HG03558 (cell line): ENCODE data around the gene GULP1.

ENCODE experiments used
- ATAC-seq: cut with Tn5 transposase; IDR thresholded peaks from one replicate; pipeline ENCODE4 v1.9.1; 2021; ENCODE audit warnings: moderate number of reproducible peaks; ENCODE audit not compliant: unreplicated experiment; ENCODE audit errors: extremely low read depth

The GULP1 gene

DNA sequence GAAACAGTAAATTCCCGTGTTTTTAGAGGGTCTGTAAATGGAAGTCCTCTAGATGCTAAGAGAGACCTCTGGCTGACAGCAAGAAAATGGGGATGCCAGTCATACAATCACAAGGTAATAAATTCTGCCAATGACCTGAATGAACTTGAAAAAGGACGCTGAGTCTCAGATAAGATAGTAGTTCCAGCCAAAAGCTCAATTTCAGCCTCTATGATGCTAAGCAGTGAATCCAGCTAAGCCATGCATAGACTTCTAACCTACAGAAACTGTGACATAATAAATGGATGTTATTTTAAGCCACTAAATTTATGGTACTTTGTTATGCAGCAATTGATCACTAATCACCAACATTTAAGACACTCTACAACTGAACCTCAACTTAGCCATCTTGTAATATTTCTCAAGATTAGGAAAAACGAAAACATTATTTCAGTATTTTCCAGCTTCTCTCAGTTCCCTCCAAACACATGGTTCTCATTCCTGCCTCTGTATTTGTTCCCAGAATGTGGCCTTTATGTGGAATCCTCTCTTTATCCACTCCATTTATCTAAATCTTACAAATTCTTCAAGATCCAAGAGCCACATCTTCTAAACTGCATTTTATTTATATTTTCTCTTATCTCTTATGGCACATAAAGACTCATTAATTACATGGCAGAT, 331.1 kb downstream of the GULP1 start:
- ATAC-seq = no peak

- no peak for ATAC-seq
Measured at GRCh38 chr2:188623995-188624643, 332.4 kb downstream of the GULP1 start.

DNA sequence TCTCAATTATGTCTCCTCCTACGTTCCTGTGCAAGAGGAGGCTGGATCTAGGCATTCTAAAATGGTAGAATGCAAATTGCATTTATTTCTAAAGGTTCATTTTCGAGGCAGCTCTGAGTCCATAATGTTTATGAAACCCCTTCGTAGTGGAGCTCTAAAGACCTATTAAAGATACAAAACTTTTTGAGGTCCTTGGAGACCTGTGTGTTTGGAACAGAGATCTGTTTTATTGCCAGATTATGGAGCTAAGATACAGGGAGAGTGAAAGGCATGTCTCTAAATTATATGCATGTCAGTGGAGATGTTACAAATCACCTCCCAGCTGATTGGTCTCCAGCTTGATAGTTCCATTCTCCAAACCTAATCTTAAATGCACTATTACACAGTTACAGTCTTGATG, 335.8 kb downstream of the GULP1 start:
- no peak for ATAC-seq

GRCh38 chr2:188628989-188629752, 337.5 kb downstream of the GULP1 start:
- ATAC-seq = no peak

DNA sequence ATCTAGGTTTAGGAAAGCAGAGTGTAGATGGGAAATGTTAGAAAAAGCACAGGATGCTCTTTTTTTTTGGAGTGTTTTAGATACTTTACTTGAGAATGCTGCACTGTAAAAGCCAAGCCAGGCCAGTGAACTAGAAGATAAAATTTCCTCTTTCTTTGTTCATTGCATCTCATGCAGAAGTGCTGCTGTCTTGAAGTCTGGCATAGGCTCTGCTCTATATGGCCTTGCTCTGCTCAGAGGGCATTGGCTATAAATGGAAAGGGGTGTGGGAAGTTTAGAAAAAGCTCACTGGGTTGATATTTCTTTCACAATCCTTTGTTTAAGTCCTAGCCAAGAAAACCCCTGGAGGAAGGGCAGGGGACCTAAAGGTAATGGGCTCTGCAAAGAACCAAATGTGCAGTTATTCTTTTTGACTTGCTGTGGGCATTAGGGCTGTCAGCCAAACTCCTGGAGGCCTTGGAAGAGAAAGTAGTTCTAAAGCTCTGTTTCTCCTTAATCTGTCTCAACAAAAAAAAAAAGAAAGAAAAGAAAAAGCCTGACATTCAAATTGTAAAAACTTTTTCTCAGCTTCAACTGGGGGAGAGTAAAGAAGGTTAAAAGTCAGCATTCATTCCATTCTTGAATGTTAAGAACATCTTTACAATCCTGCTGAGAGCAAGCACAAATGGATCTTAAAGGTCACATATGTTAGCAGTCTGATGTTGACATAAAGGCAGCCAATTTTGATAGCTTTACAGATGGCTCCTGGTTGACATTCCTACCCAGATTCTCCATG, 338.3 kb downstream of the GULP1 start:
- ATAC-seq = no peak

DNA sequence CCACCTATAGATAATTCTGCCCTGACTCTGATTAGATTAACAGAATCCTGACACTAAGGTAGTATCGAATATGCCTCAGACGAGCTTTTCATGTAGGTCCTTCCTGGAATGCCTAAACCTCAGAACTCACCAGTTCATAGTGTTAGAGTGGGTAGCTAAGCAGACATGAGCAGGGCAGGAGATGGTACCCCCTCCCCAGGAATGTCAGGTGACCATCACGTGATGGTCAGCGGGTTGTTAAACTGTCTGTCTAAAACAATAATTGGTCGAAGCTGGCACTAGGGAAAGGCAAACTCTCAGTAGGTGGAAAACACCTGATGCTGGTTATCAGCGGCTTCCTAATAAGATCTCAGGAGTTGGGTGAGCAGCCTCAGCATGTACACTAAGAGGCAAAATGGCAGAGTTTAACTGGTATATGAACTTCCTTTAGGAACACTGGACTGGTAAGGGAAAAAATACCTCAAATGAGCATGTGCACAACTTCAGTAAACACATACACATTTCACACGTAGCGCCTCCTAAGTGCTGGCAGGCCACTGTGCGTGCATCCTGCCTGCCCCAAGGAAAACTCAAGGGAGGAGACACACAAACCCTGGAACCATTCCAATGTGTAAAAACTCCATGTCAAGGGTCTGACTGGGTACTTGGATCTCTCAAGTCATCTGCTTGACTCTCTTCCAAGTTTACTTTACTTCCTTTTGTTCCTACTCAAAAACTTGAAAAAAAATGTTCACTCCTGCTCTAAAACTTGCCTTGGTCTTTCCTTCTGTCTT, 339.5 kb downstream of the GULP1 start:
- ATAC-seq = no peak

DNA sequence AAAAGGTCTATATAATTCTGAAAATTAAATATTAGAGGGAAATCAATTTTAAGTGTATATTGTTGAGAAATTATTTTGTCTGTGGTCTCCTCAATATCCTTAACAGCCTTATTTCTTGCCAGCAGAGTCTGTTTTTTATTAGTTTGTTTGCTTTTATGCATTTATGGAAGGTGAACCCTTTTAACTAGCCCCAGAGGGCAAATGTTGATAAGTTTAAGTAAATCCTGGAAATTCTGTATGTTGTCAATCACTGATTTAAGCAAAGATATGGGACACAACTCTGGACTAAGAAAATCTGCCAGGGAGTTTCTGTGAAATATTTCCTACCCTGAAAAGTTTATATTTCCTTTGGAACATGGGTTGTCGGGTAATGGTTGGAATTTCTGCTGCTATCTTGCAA, 343.0 kb downstream of the GULP1 start:
- no peak for ATAC-seq
